ENCODE measurements around the gene NPAS3. TPM values are rescaled to one million over a fixed set of nuclear protein-coding genes. Genes with fewer than 3 reads are reported as not detected.

NPAS3 gene
- total RNA-seq, 3 donors from 2014 or later: 0.96 to 4.0 (median 2.0) TPM

DNA sequence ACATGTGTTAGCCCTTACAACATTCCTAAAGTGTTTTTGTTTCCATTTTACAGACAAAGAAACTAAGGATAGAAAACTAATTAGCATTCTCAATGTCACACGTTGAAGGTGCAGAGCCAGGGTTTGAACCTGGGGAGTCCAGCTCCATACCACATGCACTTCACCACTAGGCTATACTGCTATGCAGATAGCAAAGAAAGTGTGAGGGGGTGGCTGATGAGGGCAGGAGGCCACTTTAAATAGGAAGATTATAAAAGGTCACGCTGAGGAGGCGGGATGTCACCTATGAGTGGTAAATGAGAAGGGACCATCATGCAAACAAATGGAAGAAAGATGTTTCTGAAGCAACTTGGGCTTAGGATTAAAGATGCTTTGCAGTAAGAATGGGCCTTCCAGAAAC, 798.3 kb downstream of the NPAS3 start:
- Histone ChIP-seq H3K4me1 (no peaks in the 10 kb centered on the region), H3K27ac (no peak overlapping the region), H3K36me3 (no peaks in the 10 kb centered on the region), H3K9me3 (no peaks in the 10 kb centered on the region), H3K4me3 (no peak overlapping the region), H3K27me3 (no peaks in the 10 kb centered on the region)
- intact Hi-C loops (cut with DNase I; ENCODE audit: low total_unique reads): no loop called here
- TF ChIP-seq, protein P1, sequence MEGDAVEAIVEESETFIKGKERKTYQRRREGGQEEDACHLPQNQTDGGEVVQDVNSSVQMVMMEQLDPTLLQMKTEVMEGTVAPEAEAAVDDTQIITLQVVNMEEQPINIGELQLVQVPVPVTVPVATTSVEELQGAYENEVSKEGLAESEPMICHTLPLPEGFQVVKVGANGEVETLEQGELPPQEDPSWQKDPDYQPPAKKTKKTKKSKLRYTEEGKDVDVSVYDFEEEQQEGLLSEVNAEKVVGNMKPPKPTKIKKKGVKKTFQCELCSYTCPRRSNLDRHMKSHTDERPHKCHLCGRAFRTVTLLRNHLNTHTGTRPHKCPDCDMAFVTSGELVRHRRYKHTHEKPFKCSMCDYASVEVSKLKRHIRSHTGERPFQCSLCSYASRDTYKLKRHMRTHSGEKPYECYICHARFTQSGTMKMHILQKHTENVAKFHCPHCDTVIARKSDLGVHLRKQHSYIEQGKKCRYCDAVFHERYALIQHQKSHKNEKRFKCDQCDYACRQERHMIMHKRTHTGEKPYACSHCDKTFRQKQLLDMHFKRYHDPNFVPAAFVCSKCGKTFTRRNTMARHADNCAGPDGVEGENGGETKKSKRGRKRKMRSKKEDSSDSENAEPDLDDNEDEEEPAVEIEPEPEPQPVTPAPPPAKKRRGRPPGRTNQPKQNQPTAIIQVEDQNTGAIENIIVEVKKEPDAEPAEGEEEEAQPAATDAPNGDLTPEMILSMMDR (IDR thresholded peaks at IDR 0.05): no peak
- no peak for DNase-seq (ENCODE audit: low spot score in 2 of 2)

DNA sequence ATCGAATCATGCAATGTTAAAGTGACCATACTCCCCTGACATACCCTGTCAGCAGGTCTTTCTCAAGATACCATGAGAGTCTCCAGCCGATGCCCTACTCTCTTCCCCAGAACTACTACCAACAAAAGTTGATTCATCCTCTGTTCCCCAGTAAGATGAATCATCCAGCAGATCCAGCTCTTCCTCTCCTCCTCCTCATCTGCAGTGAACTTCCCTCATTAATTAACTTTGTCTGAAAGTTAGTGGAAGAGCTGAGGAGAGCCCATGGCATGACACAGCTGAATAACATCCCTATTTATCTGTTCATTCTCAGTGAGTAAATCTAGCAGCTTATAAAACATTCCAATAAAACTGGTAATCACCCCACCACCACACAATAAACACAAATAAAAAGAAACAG, 798.8 kb downstream of the NPAS3 start:
- Histone ChIP-seq H3K27ac (no peak overlapping the region), H3K9me3 (no peaks in the 10 kb centered on the region), H3K36me3 (no peaks in the 10 kb centered on the region), H3K4me3 (no peak overlapping the region), H3K27me3 (no peaks in the 10 kb centered on the region), H3K4me1 (no peaks in the 10 kb centered on the region)
- no peak for DNase-seq (ENCODE audit: low spot score in 2 of 2)
- intact Hi-C loops (cut with DNase I; ENCODE audit: low total_unique reads): no loop called here
- TF ChIP-seq POLR2A (IDR thresholded peaks at IDR 0.05) (no peak), POLR2AphosphoS5 (IDR thresholded peaks at IDR 0.05) (no peak)
- TF ChIP-seq, protein P1 (IDR thresholded peaks at IDR 0.05): no peak

DNA sequence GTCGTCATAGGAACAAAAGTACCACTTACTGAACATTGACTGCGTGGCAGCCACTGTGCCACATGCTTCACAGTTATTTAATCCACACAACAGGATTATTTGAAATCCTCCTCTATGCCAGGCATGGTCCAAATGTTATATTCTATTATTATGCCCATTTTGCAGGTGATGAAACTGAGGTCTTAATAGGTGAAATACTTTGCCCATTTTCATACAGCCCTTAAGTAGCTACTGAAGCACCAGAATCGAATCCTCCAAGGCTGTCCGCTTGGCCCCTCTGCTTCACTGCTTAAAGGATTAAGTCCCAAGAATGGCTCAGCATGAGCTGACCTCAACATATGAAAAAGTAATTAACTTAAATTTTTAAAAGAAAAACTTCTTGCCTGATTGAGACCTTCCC, 799.4 kb downstream of the NPAS3 start:
- TF ChIP-seq, protein P1 (IDR thresholded peaks at IDR 0.05): no peak
- TF ChIP-seq POLR2A (IDR thresholded peaks at IDR 0.05): no peak
- TF ChIP-seq POLR2AphosphoS5 (IDR thresholded peaks at IDR 0.05): no peak
- H3K27me3 ChIP-seq: no peaks in the 10 kb centered on the region
- no peak overlapping the region for H3K4me3 ChIP-seq
- H3K36me3 ChIP-seq: no peaks in the 10 kb centered on the region
- H3K9me3 ChIP-seq: peaks cover 0 to 2% of the 10 kb centered on the region in 2 donors
- no peak for DNase-seq (ENCODE audit: low spot score in 2 of 2)
- intact Hi-C loops (cut with DNase I; ENCODE audit: low total_unique reads): no loop called here
- no peaks in the 10 kb centered on the region for H3K4me1 ChIP-seq
- H3K27ac ChIP-seq: no peak overlapping the region

DNA sequence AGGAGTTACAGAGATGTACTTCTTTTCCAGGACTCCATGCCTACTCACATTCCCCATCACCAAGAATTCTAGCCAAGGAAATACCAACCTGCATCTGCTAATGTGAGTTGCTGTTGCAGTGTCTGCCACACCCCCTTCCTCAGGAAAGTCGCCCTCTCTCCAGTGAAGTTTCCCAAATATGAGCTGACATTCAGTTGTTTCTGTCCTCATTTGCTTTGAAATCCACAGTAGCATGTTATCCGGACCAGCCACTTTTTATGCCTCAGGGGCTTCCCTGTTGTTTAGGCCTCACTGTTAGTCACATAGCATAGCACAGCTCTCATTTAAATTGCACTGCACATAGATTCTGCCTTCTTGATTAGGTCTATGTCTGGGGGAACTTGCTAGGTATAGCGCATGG, 799.8 kb downstream of the NPAS3 start:
- H3K4me3 ChIP-seq: no peak overlapping the region
- H3K27ac ChIP-seq: no peak overlapping the region
- no peaks in the 10 kb centered on the region for H3K36me3 ChIP-seq
- no peak for DNase-seq (ENCODE audit: low spot score in 2 of 2)
- TF ChIP-seq POLR2AphosphoS5 (IDR thresholded peaks at IDR 0.05): no peak
- TF ChIP-seq POLR2A (IDR thresholded peaks at IDR 0.05): no peak
- H3K4me1 ChIP-seq: no peaks in the 10 kb centered on the region
- intact Hi-C loops (cut with DNase I; ENCODE audit: low total_unique reads): no loop called here
- no peaks in the 10 kb centered on the region for H3K27me3 ChIP-seq
- H3K9me3 ChIP-seq: peaks cover 0 to 6% of the 10 kb centered on the region in 2 donors

DNA sequence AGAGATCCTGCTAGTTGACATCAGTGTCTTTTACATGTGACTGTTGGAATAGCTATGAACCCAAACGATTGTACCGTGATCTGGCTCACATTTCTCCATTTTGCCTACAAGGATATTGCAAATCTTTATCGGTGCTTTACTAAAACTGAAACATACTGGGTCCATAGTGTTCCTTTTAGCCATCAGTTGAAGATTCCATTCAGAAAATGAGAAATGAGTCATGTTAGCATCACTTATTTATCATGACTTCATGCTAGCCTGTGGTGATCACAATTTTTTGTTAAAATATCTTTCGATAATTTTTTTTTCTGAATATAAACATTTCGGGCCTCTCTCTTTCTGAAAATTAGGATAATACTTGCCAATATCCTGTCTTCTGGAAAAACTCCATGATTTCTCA, 801.9 kb downstream of the NPAS3 start:
- H3K27me3 ChIP-seq: no peaks in the 10 kb centered on the region
- TF ChIP-seq POLR2A (IDR thresholded peaks at IDR 0.05) (no peak), POLR2AphosphoS5 (IDR thresholded peaks at IDR 0.05) (no peak)
- TF ChIP-seq, protein P1 (IDR thresholded peaks at IDR 0.05): no peak
- no peaks in the 10 kb centered on the region for H3K36me3 ChIP-seq
- H3K27ac ChIP-seq: no peak overlapping the region
- no peak for DNase-seq (ENCODE audit: low spot score in 2 of 2)
- H3K4me3 ChIP-seq: no peak overlapping the region
- intact Hi-C loops (cut with DNase I; ENCODE audit: low total_unique reads): no loop called here
- no peaks in the 10 kb centered on the region for H3K4me1 ChIP-seq
- peaks cover 0 to 11% of the 10 kb centered on the region in 2 donors for H3K9me3 ChIP-seq

DNA sequence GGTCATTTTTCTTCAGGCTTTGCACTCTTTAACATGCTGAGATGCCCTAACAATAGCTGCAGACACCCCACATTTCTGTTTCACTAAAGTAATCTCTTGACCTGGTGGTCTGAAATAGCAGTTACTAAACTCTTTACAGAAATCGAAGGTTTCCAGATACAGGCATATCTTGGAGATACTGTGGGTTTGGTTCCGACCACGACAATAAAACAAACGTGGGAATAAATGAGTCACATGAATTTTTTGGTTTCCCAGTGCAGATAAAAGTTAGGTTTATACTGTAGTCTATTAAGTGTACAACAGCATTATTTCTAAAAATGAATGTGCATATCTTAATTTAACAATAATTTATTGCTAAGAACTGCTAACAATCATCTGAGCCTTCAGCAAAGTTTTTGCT, 803.5 kb downstream of the NPAS3 start:
- no peak overlapping the region for H3K27ac ChIP-seq
- intact Hi-C loops (cut with DNase I; ENCODE audit: low total_unique reads): no loop called here
- H3K9me3 ChIP-seq: peaks cover 0 to 11% of the 10 kb centered on the region in 2 donors
- no peak overlapping the region for H3K4me3 ChIP-seq
- H3K27me3 ChIP-seq: no peaks in the 10 kb centered on the region
- H3K36me3 ChIP-seq: no peaks in the 10 kb centered on the region
- no peak for DNase-seq (ENCODE audit: low spot score in 2 of 2)
- TF ChIP-seq POLR2A (IDR thresholded peaks at IDR 0.05): no peak
- TF ChIP-seq, protein P1 (IDR thresholded peaks at IDR 0.05): no peak
- no peak for TF ChIP-seq POLR2AphosphoS5 (IDR thresholded peaks at IDR 0.05)
- H3K4me1 ChIP-seq: no peaks in the 10 kb centered on the region

All from breast epithelium (tissue), 4 donors.